ES-I3 (cell line): ENCODE measurements around the gene KIF5A.
"Not testable (repeated sequence)": the region's sequence is repeated elsewhere in the genome, so short reads cannot be mapped to it uniquely, and the experiment has no call there.

Source experiments
- H3K36me3 ChIP-seq: 2 replicates; pipeline ENCODE4 v1.6.1; 2013; ENCODE audit warnings: mild to moderate bottlenecking, low read length, control low read depth, moderate library complexity; ENCODE audit not compliant: insufficient read depth
- H3K4me1 ChIP-seq: 2 replicates; pipeline ENCODE4 v1.6.1; 2013; ENCODE audit warnings: mild to moderate bottlenecking, control low read depth, low read length; ENCODE audit not compliant: insufficient read depth
- H3K9ac ChIP-seq: 2 replicates; pipeline ENCODE4 v1.6.1; 2013; ENCODE audit warnings: low read depth, mild to moderate bottlenecking, low read length, moderate library complexity
- H3K9me3 ChIP-seq: 2 replicates; pipeline ENCODE4 v1.6.1; 2013; ENCODE audit warnings: mild to moderate bottlenecking, low read length, moderate library complexity; ENCODE audit not compliant: control insufficient read depth, insufficient read depth

The KIF5A gene

GRCh38 chr12:57550641-57551549, 1.1 kb downstream of the KIF5A start:
- Histone ChIP-seq H3K36me3 (no peaks in the 10 kb centered on the region), H3K9me3 (no peaks in the 10 kb centered on the region), H3K4me1 (peaks cover 21% of the 10 kb centered on the region), H3K9ac (peak overlapping the region; percentile 46; the same call in 1 of the 2 replicates)

- Histone ChIP-seq H3K9me3 (no peaks in the 10 kb centered on the region), H3K9ac (no peak overlapping the region), H3K36me3 (no peaks in the 10 kb centered on the region), H3K4me1 (peaks cover 15% of the 10 kb centered on the region)
Observed at GRCh38 chr12:57551637-57552305, 1.9 kb downstream of the KIF5A start.

GRCh38 chr12:57552306-57552651, 2.4 kb downstream of the KIF5A start:
- no peaks in the 10 kb centered on the region for H3K9me3 ChIP-seq
- no peak overlapping the region for H3K9ac ChIP-seq
- no peaks in the 10 kb centered on the region for H3K36me3 ChIP-seq
- peaks cover 15% of the 10 kb centered on the region for H3K4me1 ChIP-seq

DNA sequence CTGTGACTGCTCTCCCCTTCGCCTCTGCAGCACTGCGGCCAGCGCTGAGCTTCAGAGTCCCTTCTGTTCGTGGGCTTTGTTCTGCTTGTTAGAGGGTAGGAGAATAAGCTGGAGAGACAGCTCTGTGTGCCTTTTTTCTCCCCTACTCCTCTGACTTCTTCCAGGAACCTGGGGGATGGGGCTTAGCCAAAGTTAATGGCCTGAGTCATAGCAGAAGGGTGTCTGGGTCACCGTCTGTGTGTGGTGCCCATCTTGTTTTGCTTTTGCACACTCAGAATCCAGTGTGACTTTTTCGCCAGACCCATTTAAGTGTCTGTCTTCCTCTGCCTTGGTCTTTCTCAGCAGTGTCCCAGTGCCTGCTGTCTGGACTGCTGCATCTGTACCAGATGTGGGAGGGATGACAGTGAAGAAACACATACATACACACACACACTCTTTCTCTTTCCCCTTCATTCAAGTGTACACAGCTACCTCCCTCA, 3.0 kb downstream of the KIF5A start:
- H3K4me1 ChIP-seq: peaks cover 15% of the 10 kb centered on the region
- H3K36me3 ChIP-seq: no peaks in the 10 kb centered on the region
- no peaks in the 10 kb centered on the region for H3K9me3 ChIP-seq
- no peak overlapping the region for H3K9ac ChIP-seq

GRCh38 chr12:57553343-57554202, 3.7 kb downstream of the KIF5A start:
- no peaks in the 10 kb centered on the region for H3K9me3 ChIP-seq
- no peak overlapping the region for H3K9ac ChIP-seq
- no peaks in the 10 kb centered on the region for H3K36me3 ChIP-seq
- peaks cover 15% of the 10 kb centered on the region for H3K4me1 ChIP-seq

DNA sequence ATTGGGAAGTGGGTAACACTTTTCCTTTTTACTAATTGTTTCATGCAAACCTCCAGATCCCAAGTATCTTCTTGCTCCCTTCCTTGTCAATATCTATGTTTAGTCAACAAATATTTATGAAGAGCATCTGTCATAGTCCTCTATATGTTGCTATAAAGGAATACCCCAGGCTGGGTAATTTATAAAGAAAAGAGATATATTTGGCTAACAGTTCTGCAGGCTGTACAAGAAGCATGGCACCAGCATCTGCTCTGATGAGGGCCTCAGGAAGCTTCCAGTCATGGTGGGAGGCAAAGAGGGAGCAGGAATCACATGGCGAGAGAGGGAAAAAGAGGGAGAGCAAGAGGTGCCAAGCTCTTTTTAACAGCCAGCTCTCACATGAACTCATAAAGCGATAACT, 4.6 kb downstream of the KIF5A start:
- no peak overlapping the region for H3K9ac ChIP-seq
- no peaks in the 10 kb centered on the region for H3K9me3 ChIP-seq
- H3K36me3 ChIP-seq: no peaks in the 10 kb centered on the region
- peaks cover 7% of the 10 kb centered on the region for H3K4me1 ChIP-seq

DNA sequence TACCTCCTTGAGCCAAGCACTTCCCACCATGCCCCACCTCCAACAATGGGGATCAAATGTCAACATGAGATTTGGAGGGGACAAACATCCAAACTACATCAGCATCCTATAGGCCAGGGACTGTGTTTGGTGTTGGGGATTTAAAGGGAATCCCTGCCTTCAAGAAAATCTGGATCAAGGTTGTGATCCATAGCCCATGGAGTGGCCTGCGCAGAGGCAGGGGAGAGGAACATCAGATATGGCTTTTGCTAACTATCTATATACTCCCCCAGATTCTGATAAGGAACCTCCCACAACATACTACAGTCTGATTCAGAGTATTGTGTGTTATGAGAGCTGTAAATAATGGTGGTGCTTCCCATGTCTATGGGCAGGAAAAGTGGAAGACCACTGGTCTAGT, 5.1 kb downstream of the KIF5A start:
- peaks cover 7% of the 10 kb centered on the region for H3K4me1 ChIP-seq
- no peak overlapping the region for H3K9ac ChIP-seq
- no peaks in the 10 kb centered on the region for H3K36me3 ChIP-seq
- H3K9me3 ChIP-seq: no peaks in the 10 kb centered on the region

DNA sequence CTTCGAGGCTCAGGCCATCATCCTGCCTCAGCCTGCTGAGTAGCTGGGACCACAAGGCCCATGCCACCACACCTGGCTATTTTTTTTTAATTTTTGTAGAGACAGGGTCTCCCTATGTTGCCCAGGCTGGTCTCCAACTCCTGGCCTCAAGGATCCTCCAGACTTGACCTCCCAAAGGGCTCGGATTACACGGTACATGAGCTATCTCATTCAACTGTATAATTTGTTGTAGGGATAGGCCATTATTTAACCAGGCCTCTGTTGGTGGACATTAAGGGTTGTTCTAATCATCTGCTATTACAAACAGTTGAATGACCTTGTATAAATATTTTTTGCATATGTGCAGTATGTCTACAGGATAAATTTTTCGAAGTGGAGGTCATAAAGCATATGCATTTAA, 9.0 kb downstream of the KIF5A start:
- Histone ChIP-seq H3K9ac (no peak overlapping the region), H3K36me3 (no peaks in the 10 kb centered on the region), H3K9me3 (no peaks in the 10 kb centered on the region)

DNA sequence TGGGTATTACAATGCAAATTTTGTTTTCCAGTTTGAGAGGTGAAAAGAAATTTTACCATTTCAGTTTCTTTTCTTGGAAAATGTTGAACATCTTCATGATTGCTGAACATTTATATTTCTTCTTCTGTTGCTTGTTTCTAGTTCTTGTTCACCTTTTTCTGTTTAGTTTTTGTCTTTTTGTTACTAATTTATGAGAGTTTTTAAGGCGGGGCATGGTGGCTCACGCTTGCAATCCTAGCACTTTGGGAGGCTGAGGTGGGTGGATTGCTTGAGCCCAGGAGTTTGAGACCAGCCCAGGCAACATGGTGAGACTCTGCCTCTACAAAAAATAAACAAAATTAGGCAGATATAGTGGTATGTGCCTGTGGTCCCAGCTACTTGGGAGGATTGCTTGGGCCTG, 10.7 kb downstream of the KIF5A start:
- Histone ChIP-seq H3K9me3 (no peaks in the 10 kb centered on the region), H3K36me3 (no peaks in the 10 kb centered on the region), H3K9ac (no peak overlapping the region), H3K4me1 (no peaks in the 10 kb centered on the region)

More for the DNA sequence above, 9.0 kb downstream of the KIF5A start:
- no peaks in the 10 kb centered on the region for H3K4me1 ChIP-seq

GRCh38 chr12:57561117-57561516, 11.3 kb downstream of the KIF5A start:
- H3K36me3 ChIP-seq, H3K4me1 ChIP-seq, H3K9ac ChIP-seq, H3K9me3 ChIP-seq: not testable (repeated sequence)

DNA sequence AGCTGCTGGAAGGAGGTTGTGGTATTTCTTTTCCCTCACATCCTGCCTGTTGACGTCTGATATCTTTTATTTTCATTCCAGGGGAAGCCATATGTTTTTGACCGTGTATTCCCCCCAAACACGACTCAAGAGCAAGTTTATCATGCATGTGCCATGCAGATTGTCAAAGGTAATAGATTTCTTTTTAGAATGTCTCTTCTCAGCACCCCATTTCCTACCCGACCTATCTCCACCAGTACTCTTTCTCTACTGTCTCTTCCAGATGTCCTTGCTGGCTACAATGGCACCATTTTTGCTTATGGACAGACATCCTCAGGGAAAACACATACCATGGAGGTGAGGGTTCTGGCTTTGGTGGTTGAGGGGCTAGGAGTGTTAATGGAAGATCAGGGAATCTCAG, 13.5 kb downstream of the KIF5A start:
- Histone ChIP-seq H3K4me1 (no peaks in the 10 kb centered on the region), H3K9ac (no peak overlapping the region), H3K9me3 (no peaks in the 10 kb centered on the region), H3K36me3 (no peaks in the 10 kb centered on the region)

DNA sequence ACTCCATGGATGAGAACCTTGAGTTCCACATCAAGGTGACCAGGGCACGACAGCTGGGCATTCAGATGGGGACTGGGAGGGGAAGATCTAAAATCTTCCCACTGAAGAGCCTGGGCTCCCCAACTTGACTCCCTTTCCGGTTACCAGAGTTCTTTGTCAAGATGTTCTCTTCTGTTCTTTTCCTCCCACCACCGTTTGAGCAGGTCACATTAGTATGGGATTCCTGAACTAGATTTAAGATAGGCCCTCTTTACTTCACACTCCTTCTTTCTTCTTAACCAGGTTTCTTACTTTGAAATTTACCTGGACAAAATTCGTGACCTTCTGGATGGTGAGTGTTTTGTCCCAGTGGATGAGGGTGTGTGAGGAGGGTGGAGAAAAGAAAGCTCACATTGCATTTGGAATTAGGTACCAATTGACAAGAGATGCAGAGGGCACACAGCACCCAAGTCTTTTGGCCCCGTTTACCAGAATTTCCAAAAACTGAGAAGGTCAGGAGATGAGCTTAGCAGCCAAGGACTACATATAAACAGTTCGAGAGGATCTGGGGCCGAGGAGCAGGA, 14.4 kb downstream of the KIF5A start:
- Histone ChIP-seq H3K4me1 (no peaks in the 10 kb centered on the region), H3K36me3 (no peaks in the 10 kb centered on the region), H3K9ac (no peak overlapping the region), H3K9me3 (no peaks in the 10 kb centered on the region)

DNA sequence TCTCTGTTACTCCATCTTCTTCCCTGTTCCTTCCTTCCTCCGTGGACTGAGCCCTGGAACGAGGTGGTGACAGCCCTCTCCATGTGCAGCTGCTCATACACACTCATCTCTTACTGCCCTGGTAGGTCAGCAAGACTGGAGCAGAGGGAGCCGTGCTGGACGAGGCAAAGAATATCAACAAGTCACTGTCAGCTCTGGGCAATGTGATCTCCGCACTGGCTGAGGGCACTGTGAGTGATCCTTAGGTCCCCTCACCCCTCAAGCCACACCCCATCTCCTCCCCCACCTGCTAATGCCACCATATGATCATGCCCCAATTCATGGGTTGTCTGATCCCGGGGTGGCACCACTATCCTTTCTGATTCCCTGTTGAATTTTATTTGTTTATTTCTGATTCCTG, 19.0 kb downstream of the KIF5A start:
- no peaks in the 10 kb centered on the region for H3K9me3 ChIP-seq
- H3K4me1 ChIP-seq: no peaks in the 10 kb centered on the region
- H3K9ac ChIP-seq: no peak overlapping the region
- no peaks in the 10 kb centered on the region; the same call in 1 of the 2 replicates for H3K36me3 ChIP-seq

- Histone ChIP-seq H3K4me1 (no peaks in the 10 kb centered on the region), H3K36me3 (no peaks in the 10 kb centered on the region; the same call in 1 of the 2 replicates), H3K9ac (no peak overlapping the region), H3K9me3 (no peaks in the 10 kb centered on the region)
Observed at GRCh38 chr12:57569858-57570257, 20.0 kb downstream of the KIF5A start.
